Spinal cord (tissue), 10 donors: ENCODE results near the gene ADIPOQ. TPM values are rescaled to one million over a fixed set of nuclear protein-coding genes. Genes with fewer than 3 reads are reported as not detected.
"Not testable (repeated sequence)": the region's sequence is repeated elsewhere in the genome, so short reads cannot be mapped to it uniquely, and the experiment has no call there.

Source experiments
- DNase-seq, 6 donors: peaks; one replicate each; pipeline versions ENCODE4 v3.0.0 to v3.0.0-alpha.2; 2013 to 2015; ENCODE audit warnings: low spot score in 6 of 6, low read depth in 4 of 6
- H3K27ac ChIP-seq: one replicate; pipeline ENCODE4 v1.5.1; 2013; ENCODE audit warnings: low read depth, low read length, control low read depth
- H3K27me3 ChIP-seq: one replicate; pipeline ENCODE4 v1.6.1; 2013; ENCODE audit warnings: low read length; ENCODE audit not compliant: control insufficient read depth, insufficient read depth
- H3K36me3 ChIP-seq: one replicate; pipeline ENCODE4 v1.6.1; 2013; ENCODE audit warnings: low read length; ENCODE audit not compliant: control insufficient read depth, insufficient read depth
- H3K4me1 ChIP-seq: one replicate; pipeline ENCODE4 v1.6.1; 2013; ENCODE audit warnings: low read length; ENCODE audit not compliant: control insufficient read depth, insufficient read depth
- H3K4me3 ChIP-seq: one replicate; pipeline ENCODE4 v1.5.1; 2013; ENCODE audit warnings: low read depth, low read length, control low read depth
- H3K9me3 ChIP-seq: one replicate; pipeline ENCODE4 v1.6.1; 2013; ENCODE audit warnings: low read length; ENCODE audit not compliant: control insufficient read depth, insufficient read depth
- WGBS: methylation state at CpG from one replicate; pipeline ENCODE4 v1.1.5; 2013; ENCODE audit warnings: missing lambda C conversion rate; ENCODE audit not compliant: insufficient coverage; 5-methylcytosine and 5-hydroxymethylcytosine counted together
- polyA plus RNA-seq, 2 donors: library from polyadenylated mRNA; unstranded; fragments of 120-200 nt; gene quantifications; one replicate each; pipeline ENCODE4 v1.2.1, GENCODE V29; 2013; ENCODE audit not compliant: insufficient read length in 2 of 2
- total RNA-seq, 2 donors: library from RNA; depleted of rRNA in 1 of 2; stranded (reverse); fragments of 120-200 nt in 1 of 2; fragments of >200 nt in 1 of 2; gene quantifications; one replicate each; pipeline versions ENCODE4 v1.2.3 to v1.2.4, GENCODE V29; 2013 to 2014
- donor health status: healthy.

Gene ADIPOQ
- total and polyA plus RNA-seq, 4 donors: under 0.01 to 0.08 TPM; not detected in 2

DNA sequence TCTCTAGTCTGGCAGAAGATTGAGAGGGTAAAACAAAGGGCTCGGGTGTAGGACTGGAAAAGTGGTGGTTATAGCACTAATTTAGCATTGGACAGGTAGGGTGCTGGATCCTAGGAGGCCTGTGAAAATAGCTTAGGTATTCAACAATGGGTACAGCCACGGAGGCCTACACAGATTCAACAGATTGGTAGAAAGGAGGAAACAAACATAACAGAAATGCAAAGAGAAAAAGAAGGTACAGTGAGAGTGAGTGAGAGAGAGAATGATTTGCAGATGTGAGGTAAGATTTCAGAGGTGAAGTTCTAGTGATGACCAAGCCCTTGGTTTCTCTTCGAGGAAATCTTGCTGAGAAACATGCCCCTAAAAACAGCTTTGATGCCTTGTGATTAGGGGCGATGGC lies 37.9 kb downstream of the ADIPOQ start:
- no peaks in the 10 kb centered on the region for H3K36me3 ChIP-seq
- no peak overlapping the region for H3K27ac ChIP-seq
- no peaks in the 10 kb centered on the region for H3K4me1 ChIP-seq
- H3K27me3 ChIP-seq: no peaks in the 10 kb centered on the region
- WGBS: 68% methylated on average over 3 of the region's 4 CpGs
- H3K9me3 ChIP-seq: no peaks in the 10 kb centered on the region
- no peak overlapping the region for H3K4me3 ChIP-seq
- DNase-seq: no peak

DNA sequence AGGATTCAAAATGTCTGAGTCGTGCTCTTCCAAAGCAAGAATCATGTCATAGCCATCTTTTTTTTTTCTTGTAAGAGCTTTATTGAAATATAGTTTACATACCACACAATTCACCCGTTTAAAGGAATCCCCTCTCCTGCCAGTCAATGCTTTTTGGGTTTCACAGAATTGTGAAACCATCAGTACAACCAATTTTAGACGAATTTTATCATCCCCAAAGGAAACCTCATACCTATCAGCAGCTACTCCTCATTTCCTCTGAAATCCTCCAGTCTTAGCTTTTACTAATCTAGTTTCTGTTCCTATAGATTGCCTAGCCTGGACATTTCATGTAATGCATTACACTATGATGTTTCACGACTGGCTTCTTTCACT lies 39.6 kb downstream of the ADIPOQ start:
- Histone ChIP-seq H3K27ac (no peak overlapping the region), H3K4me3 (no peak overlapping the region), H3K36me3 (no peaks in the 10 kb centered on the region), H3K4me1 (no peaks in the 10 kb centered on the region), H3K9me3 (no peaks in the 10 kb centered on the region), H3K27me3 (peaks cover 2% of the 10 kb centered on the region)
- 54% methylated on average over 2 of the region's 4 CpGs for WGBS
- DNase-seq: peak in 1 of 6 donors; percentile 19

DNA sequence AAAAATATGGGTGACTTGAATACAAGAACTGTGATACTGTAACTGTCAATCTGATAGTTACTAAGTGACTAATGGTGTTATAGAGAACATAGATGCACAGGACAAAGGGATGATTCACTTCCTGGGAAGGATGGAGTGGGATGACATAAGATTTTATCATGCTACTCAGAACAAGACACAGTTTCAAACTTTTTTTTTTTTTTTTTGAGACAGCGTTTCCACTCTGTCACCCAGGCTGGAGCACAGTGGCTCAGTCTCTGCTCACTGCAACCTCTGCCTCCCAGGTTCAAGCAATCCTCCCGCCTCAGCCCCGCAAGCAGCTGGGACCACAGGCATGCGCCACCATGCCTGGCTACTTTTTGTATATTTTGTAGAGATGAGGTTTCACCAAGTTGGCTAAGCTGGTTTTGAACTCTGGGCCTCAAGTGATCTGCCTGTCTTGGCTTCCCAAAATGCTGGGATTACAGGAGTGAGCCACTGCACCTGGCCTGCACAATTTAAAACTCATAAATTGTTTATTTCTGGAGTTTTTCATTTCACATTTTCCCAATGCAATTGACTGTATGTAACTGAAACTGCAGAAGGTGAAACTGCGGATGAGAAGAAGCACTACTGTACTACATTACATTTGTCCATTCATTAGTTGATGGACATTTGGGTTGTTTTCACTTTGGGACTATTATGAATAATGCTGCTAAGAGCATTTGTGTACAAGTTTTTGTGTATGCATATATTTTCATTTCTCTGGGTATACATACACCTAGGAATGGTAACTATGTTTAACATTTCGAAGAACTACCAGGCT lies 40.6 kb downstream of the ADIPOQ start:
- Histone ChIP-seq H3K4me1 (no peaks in the 10 kb centered on the region), H3K9me3 (no peaks in the 10 kb centered on the region), H3K36me3 (no peaks in the 10 kb centered on the region), H3K4me3 (no peak overlapping the region), H3K27me3 (peaks cover 5% of the 10 kb centered on the region), H3K27ac (no peak overlapping the region)
- WGBS: 100% methylated on average over 2 of the region's 6 CpGs
- no peak for DNase-seq

DNA sequence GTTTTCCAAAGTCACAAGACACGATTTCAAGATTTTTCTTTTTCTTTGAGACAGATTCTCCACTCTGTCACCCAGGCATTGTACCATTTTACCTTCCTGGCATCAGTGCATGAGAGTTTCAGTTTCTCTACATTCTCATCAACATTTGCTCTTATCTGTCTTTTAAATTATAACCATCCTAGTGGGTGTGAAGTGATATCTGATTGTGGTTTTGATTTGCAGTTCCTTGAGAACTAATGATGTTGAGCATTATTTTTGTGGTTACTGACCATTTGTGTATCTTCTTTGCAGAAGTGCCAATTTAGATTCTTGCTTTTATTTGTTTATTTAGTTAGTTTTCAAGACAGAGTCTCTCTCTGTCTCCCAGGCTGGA lies 41.2 kb downstream of the ADIPOQ start:
- H3K4me3 ChIP-seq: no peak overlapping the region
- no peaks in the 10 kb centered on the region for H3K9me3 ChIP-seq
- no peak for DNase-seq
- no peaks in the 10 kb centered on the region for H3K36me3 ChIP-seq
- no peak overlapping the region for H3K27ac ChIP-seq
- WGBS: 100% methylated on average over 1 of the region's 1 CpG
- H3K4me1 ChIP-seq: no peaks in the 10 kb centered on the region
- H3K27me3 ChIP-seq: peaks cover 5% of the 10 kb centered on the region

DNA sequence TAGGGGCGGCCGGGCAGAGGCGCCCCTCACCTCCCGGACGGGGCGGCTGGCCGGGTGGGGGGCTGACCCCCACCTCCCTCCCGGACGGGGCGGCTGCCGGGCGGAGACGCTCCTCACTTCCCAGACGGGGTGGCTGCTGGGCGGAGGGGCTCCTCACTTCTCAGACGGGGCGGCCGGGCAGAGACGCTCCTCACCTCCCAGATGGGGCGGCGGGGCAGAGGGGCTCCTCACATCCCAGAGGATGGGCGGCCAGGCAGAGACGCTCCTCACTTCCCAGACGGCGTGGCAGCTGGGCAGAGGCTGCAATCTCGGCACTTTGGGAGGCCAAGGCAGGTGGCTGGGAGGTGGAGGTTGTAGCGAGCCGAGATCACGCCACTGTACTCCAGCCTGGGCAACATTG lies 42.4 kb downstream of the ADIPOQ start:
- WGBS: 98% methylated on average over 11 of the region's 29 CpGs
- H3K27me3 ChIP-seq, H3K27ac ChIP-seq, H3K4me1 ChIP-seq, H3K4me3 ChIP-seq, DNase-seq, H3K36me3 ChIP-seq, H3K9me3 ChIP-seq: not testable (repeated sequence)

DNA sequence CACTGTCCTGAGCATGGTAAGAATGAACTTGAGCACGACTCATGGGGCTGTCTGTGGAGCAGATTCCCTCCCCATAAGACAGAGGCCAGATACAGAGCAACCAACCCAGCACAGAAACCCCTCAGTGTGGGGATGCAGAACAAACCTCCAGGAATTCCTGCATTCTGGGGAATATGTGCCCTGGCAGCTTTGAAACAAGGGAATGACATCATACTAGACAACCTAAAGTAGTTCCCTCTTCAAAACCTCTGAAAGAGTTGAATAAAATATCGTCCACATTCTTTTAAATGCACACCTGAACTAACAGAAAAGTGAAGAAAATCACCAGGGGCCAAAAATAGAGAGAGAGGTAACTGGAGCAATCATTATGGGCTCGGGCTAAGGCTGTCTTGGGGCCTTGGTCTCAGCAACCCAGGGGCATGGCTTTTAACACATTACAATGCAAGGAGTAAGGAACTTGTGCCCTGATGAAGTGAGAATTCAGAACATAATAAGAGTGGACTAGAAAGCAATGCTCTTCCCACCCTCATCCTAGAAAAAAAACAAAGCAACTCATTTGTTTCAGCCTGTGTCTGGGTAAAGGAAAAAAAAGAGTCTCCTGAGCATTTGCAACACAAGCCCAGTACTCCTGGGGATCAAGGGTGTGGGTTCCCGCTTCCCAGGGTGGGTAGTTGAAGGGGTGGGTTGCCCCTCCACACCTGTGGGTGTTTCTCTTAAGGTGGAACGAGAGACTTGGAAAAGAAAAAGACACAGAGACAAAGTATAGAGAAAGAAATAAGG lies 43.9 kb downstream of the ADIPOQ start:
- no peak for DNase-seq
- no peaks in the 10 kb centered on the region for H3K4me1 ChIP-seq
- no peaks in the 10 kb centered on the region for H3K9me3 ChIP-seq
- no peak overlapping the region for H3K4me3 ChIP-seq
- no peak overlapping the region for H3K27ac ChIP-seq
- H3K27me3 ChIP-seq: peaks cover 5% of the 10 kb centered on the region
- H3K36me3 ChIP-seq: no peaks in the 10 kb centered on the region
- WGBS: 87% methylated on average over 3 of the region's 5 CpGs

DNA sequence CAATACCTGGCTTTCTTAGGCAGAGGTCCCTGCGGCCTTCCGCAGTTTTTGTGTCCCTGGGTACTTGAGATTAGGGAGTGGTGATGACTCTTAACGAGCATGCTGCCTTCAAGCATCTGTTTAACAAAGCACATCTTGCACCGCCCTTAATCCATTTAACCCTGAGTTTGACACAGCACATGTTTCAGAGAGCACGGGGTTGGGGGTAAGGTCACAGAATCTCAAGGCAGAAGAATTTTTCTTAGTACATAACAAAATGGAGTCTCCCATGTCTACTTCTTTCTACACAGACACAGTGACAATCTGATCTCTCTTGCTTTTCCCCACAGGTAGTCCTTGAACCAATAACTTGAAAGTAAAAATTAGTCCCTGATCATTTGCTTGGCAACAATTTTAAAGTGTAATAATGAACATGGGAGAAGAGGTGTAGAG lies 45.0 kb downstream of the ADIPOQ start:
- H3K27ac ChIP-seq, DNase-seq, H3K36me3 ChIP-seq, H3K4me1 ChIP-seq, H3K27me3 ChIP-seq, H3K4me3 ChIP-seq, H3K9me3 ChIP-seq: not testable (repeated sequence)
- no CpG with 5 or more reads among the region's 5 CpGs for WGBS

DNA sequence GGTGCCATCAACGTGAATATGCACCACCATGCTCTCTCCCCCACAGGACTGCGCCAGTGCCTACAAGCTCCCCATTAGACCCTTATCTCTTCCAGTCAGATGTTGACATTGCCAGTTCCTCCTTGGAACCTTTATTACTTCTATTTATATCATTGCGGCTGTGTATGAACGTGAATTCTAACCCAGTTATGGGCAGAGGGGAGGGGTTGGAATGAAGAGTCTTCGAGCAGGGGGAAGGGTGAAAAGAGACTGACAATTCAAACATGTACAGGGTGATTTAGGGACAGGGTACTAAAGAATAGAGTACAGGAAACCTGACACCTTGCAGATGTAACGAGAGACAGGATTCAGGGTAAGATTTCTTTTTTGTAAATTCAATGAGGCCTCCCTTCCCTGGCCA lies 46.1 kb downstream of the ADIPOQ start:
- 31% methylated on average over 2 of the region's 6 CpGs for WGBS
- Histone ChIP-seq H3K9me3 (no peaks in the 10 kb centered on the region), H3K4me1 (no peaks in the 10 kb centered on the region), H3K4me3 (no peak overlapping the region), H3K27ac (no peak overlapping the region), H3K27me3 (peaks cover 5% of the 10 kb centered on the region), H3K36me3 (no peaks in the 10 kb centered on the region)
- no peak for DNase-seq

DNA sequence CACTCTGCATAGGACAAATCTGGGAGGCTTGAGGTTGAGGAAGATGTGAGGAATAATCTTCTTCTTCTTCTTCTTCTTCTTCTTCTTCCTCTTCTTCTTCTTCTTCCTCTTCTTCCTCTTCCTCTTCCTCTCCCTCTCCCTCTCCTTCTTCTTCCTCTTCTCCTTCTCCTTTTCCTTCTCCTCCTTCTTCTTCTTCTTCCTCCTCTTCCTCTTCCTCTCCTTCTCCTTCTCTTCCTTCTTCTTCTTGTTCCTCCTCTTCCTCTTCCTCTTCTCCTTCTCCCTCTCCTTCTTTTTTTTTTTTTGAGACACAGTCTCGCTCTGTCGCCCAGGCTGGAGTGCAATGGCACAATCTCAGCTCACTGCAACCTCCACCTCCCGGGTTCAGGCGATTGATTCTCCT lies 47.2 kb downstream of the ADIPOQ start:
- H3K9me3 ChIP-seq, H3K27ac ChIP-seq, DNase-seq, H3K36me3 ChIP-seq, H3K4me3 ChIP-seq, H3K27me3 ChIP-seq, H3K4me1 ChIP-seq: not testable (repeated sequence)
- no CpG with 5 or more reads among the region's 4 CpGs for WGBS

DNA sequence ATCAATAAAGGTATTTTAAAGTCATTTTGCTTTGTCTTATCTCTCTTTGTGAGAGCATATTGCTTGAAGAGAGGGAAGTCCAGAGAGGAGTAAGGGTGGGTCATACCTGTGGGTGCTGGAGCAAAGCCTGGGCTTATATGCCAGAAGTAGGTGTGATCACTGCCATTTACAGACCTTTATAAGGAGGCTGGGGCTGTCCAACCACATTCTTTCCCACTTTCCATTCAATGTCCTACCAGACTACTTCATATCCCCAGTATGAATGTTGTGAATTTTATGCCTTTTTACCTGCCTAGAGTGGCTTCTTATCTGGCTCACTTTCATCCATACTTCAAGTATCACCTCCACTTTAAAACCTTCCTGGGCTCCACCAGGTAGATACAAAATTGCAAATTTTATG lies 48.4 kb downstream of the ADIPOQ start:
- no peak overlapping the region for H3K27ac ChIP-seq
- DNase-seq: no peak
- H3K9me3 ChIP-seq: no peaks in the 10 kb centered on the region
- H3K27me3 ChIP-seq: peaks cover 5% of the 10 kb centered on the region
- no peaks in the 10 kb centered on the region for H3K36me3 ChIP-seq
- H3K4me1 ChIP-seq: no peaks in the 10 kb centered on the region
- H3K4me3 ChIP-seq: no peak overlapping the region
